HFFc6 (cell line): ENCODE measurements around the gene SVOPL. TPM values are rescaled to one million over a fixed set of nuclear protein-coding genes. Genes with fewer than 3 reads are reported as not detected.
"Not testable (repeated sequence)": the region's sequence is repeated elsewhere in the genome, so short reads cannot be mapped to it uniquely, and the experiment has no call there.

ENCODE experiments used
- DNase-seq: peaks from one replicate; pipeline ENCODE4 v3.0.0-alpha.2; 2018
- H3K27ac Mint-ChIP-seq: 2 replicates; pipeline ENCODE4 v1.8.0; 2020; ENCODE audit warnings: mild to moderate bottlenecking, mixed read lengths
- H3K27me3 Mint-ChIP-seq: 2 replicates; pipeline ENCODE4 v1.8.0; 2021; ENCODE audit warnings: mild to moderate bottlenecking, moderate library complexity, mixed read lengths; ENCODE audit not compliant: insufficient read depth
- H3K36me3 Mint-ChIP-seq: 2 replicates; pipeline ENCODE4 v1.8.0; 2021; ENCODE audit warnings: low read depth, mixed read lengths
- H3K4me1 Mint-ChIP-seq: 2 replicates; pipeline ENCODE4 v1.8.0; 2020; ENCODE audit warnings: low read depth, mixed read lengths
- H3K4me3 Mint-ChIP-seq: 2 replicates; pipeline ENCODE4 v1.8.0; 2020; ENCODE audit warnings: mild to moderate bottlenecking, moderate library complexity, mixed read lengths
- H3K9me3 Mint-ChIP-seq: 2 replicates; pipeline ENCODE4 v1.8.0; 2020; ENCODE audit warnings: mild to moderate bottlenecking, mixed read lengths
- total RNA-seq, 6 experiments: library from RNA; stranded (reverse); fragmentation: NEBNext Ultra II Directional; extraction: Animal tissue kit (Norgen Biotek cat#: 25700); gene quantifications; 2 replicates in 1 of 6; 3 replicates in 5 of 6; pipeline ENCODE4 v1.2.3, GENCODE V29; 2021
- TF ChIP-seq, protein P1 (sequence below): fragments of 200-600 bp; sonication (generic); IDR thresholded peaks from 2 replicates; pipeline ENCODE4 v1.5.0; 2021; ENCODE audit warnings: antibody characterized with exemption, mild to moderate bottlenecking

SVOPL gene
- total RNA-seq, 6 experiments from 2014 or later, result not detected

DNA sequence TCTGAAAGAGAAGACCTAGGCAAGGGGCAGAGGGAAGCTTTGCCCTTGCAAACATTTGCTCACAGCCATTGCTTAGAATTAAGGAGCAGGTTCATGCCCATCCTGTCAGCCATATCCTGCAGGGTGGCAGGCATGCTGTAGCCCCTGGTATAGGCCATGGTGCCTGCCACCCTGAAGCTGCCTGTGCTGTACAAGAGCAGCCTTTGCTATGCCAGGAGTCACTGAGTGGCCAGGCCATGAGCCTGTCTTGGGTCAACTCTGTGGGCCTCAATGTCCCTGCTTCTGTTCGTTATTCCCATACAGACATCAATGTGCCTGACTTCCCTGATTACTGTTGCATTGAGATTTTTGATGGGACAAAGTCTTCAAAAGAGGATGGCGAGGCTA lies 368 bp upstream of the SVOPL start:
- TF ChIP-seq, protein P1, sequence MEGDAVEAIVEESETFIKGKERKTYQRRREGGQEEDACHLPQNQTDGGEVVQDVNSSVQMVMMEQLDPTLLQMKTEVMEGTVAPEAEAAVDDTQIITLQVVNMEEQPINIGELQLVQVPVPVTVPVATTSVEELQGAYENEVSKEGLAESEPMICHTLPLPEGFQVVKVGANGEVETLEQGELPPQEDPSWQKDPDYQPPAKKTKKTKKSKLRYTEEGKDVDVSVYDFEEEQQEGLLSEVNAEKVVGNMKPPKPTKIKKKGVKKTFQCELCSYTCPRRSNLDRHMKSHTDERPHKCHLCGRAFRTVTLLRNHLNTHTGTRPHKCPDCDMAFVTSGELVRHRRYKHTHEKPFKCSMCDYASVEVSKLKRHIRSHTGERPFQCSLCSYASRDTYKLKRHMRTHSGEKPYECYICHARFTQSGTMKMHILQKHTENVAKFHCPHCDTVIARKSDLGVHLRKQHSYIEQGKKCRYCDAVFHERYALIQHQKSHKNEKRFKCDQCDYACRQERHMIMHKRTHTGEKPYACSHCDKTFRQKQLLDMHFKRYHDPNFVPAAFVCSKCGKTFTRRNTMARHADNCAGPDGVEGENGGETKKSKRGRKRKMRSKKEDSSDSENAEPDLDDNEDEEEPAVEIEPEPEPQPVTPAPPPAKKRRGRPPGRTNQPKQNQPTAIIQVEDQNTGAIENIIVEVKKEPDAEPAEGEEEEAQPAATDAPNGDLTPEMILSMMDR, result no peak
- Mint-ChIP-seq H3K9me3 (no peaks in the 10 kb centered on the region), H3K4me3 (no peak overlapping the region), H3K36me3 (no peaks in the 10 kb centered on the region), H3K4me1 (no peaks in the 10 kb centered on the region), H3K27me3 (peaks cover 21% of the 10 kb centered on the region), H3K27ac (no peak overlapping the region)
- no peak for DNase-seq

DNA sequence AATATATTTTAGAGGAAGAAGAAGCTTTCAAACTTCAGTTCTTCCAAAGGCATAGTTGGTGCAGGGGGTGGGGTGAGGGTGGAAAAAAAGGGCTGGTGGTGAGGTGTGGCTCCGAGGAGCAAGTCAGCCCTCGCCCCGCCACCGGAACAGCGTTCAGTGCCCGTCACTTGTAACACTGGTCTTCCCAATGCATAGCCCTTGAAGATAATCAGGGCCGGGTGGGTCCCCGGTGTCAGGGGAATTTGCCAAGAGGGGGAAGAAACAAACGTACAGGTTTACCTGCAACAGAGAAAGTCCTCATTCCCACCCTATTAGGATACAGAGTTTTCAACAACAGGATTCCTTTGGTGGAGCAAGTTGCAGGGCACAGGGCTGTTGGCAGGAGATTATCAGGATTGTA lies 1.5 kb downstream of the SVOPL start:
- TF ChIP-seq, protein P1, result no peak
- Mint-ChIP-seq H3K4me1 (no peaks in the 10 kb centered on the region), H3K9me3 (no peaks in the 10 kb centered on the region), H3K36me3 (no peaks in the 10 kb centered on the region), H3K27ac (no peak overlapping the region), H3K27me3 (peaks cover 21% of the 10 kb centered on the region), H3K4me3 (no peak overlapping the region)
- DNase-seq, result no peak

DNA sequence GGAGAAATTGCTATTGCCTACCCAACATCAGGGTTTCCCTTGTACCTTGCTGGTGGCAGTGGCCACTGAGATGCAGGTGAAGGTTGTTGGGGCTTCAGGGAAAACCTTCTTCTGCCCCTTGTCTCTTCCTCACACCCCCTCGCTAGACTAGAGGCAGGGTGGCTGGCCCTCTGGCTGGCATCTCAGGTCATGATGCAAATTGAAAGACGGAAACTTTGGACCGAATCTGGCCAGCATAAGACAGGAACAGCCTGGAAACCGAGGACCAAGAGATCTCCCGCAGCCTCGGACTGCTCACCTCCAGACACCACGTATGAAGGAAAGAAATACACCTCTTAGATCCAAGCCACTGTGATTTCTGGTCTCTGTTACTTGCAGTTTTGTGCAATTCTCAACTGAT lies 2.9 kb downstream of the SVOPL start:
- no peaks in the 10 kb centered on the region for H3K36me3 Mint-ChIP-seq
- H3K9me3 Mint-ChIP-seq, result no peaks in the 10 kb centered on the region
- DNase-seq, result no peak
- no peaks in the 10 kb centered on the region for H3K4me1 Mint-ChIP-seq
- TF ChIP-seq, protein P1, result no peak
- H3K27ac Mint-ChIP-seq, result no peak overlapping the region
- H3K27me3 Mint-ChIP-seq, result peaks cover 21% of the 10 kb centered on the region
- no peak overlapping the region for H3K4me3 Mint-ChIP-seq

DNA sequence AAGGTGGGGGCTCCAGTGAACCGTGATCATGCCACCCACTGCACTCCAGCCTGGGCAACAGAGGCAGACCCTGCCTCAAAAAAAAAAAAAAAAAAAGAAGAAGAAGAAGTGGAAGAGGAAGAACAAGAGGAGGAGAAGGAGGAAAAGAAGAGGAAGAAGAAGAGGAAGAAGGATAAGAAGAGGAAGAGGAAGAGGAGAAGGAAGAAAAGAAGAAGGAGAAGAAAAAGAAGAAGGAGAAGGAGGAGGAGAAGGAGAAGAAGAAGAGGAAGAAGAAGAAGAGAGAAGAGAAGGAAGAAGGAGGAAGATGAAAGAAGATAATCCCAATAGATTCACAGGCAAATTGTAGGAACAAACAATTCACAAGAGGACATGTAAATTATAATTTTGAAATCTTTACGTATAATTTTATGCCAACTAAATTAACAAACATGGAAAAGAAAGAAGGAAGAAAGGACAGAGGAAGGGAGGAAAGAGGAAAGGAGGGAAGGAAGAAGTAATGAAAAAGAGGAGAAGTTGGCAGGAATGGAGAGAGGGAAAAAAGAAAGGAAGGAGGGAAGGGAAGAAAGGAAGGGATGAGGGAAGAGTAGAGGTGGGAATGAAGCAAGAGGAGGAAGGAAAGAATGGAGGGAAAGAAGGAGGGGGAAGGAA lies 3.5 kb downstream of the SVOPL start:
- Mint-ChIP-seq H3K27me3 (peaks cover 21% of the 10 kb centered on the region), H3K9me3 (no peaks in the 10 kb centered on the region), H3K27ac (no peak overlapping the region), H3K4me3 (no peak overlapping the region), H3K4me1 (no peaks in the 10 kb centered on the region), H3K36me3 (no peaks in the 10 kb centered on the region)
- DNase-seq, result no peak
- TF ChIP-seq, protein P1, result no peak

DNA sequence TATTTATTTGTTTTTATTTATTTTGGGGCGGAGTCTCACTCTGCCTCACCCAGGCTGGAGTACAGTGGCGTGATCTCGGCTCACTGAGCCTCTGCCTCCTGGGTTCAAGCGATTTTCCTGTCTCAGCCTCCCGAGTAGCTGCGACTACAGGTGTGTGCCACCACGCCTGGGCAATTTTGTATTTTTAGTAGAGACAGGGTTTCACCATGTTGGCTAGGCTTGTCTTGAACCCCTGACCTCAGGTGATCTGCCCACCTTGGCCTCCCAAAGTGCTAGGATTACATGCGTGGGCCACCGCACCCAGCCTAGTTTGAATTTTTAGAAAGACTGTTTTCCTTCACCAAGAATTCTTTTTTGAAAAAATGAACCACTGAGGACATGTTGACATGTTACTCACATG lies 5.4 kb downstream of the SVOPL start:
- DNase-seq, H3K4me3 Mint-ChIP-seq, H3K27ac Mint-ChIP-seq, H3K4me1 Mint-ChIP-seq, H3K9me3 Mint-ChIP-seq, H3K36me3 Mint-ChIP-seq: not testable (repeated sequence)
- H3K27me3 Mint-ChIP-seq, result peaks cover 17% of the 10 kb centered on the region

DNA sequence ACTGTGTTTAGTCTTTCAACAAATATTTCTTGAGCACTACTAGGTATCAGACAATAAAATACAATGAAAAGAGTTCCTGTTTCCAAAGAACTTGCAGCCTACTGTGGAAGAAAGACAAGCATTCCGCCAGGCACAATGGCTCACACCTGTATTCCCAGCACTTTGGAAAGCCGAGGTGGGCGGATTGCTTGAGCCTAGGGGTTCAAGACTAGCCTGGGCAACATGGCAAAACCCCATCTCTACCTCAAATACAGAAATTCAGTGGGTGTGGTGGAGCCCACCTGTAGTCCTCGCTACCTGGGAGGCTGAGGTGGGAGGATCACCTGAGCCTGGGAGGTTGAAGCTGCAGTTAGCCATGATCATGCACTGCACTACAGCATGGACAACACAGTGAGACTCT lies 6.1 kb downstream of the SVOPL start:
- Mint-ChIP-seq H3K27ac (no peak overlapping the region), H3K27me3 (peaks cover 14% of the 10 kb centered on the region), H3K9me3 (no peaks in the 10 kb centered on the region), H3K4me3 (no peak overlapping the region), H3K4me1 (no peaks in the 10 kb centered on the region), H3K36me3 (no peaks in the 10 kb centered on the region)
- TF ChIP-seq, protein P1, result no peak
- DNase-seq, result no peak
